Hindlimb muscle (tissue), 1 donor: Measurements from ENCODE around the gene PAAF1. TPM values are rescaled to one million over a fixed set of nuclear protein-coding genes. Genes with fewer than 3 reads are reported as not detected.
"Not testable (repeated sequence)": the region's sequence is repeated elsewhere in the genome, so short reads cannot be mapped to it uniquely, and the experiment has no call there.

ENCODE experiments used
- DNase-seq: peaks from one replicate; pipeline ENCODE4 v3.0.0-alpha.2; 2013
- polyA plus RNA-seq: library from polyadenylated mRNA; unstranded; fragments of 120-200 nt; gene quantifications from one replicate; pipeline ENCODE4 v1.2.1, GENCODE V29; 2013; ENCODE audit not compliant: insufficient read length

PAAF1 gene, protein sequence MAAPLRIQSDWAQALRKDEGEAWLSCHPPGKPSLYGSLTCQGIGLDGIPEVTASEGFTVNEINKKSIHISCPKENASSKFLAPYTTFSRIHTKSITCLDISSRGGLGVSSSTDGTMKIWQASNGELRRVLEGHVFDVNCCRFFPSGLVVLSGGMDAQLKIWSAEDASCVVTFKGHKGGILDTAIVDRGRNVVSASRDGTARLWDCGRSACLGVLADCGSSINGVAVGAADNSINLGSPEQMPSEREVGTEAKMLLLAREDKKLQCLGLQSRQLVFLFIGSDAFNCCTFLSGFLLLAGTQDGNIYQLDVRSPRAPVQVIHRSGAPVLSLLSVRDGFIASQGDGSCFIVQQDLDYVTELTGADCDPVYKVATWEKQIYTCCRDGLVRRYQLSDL
- polyA plus RNA-seq, result 46.4 TPM

DNA sequence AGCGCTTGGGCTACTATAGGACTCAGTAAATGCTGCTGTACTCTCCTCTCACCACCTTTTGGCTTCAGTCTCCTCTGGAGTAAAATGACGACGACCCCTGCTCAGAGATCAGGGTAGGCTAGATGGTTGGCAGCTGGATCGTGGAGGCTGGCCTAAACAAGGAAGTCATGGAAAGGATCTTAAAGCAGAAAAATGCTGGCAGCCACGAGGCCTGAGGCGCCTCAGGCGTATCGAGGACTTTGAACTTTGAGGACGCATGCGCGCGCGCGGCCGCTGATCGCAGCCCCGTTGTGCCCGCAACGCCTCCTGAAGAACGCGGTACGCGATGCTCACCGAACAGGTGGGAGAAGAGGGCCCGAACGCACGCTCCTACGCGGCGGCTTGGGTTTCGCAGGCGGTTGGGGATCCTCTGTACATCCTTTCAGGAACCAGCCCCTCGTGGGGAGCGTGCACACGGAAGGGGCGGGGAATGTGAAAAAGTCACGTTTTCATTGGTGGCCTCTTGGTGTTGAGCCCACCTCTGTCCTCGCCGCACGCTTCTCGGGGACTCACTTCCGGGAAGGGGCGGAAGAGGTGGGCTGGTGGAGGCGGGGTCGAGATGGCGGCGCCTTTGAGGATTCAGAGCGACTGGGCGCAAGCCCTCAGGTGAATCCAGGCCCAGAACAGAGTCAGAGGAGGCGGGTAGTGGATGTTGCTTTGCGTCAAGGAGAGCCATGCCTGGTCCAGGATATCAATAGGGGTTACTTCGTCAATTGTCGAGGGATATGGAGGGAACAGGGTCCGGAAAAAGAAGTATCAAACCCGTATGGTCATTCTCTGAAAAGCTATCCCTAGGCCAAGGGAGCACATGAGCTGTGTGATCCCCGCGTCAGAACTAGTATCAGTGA, at the start of gene PAAF1, which contains the start of gene COA4:
TSS of gene PAAF1 (plus strand) at position 576 of the 887 bp plus-strand sequence. CDS start at position 599, 23 bp downstream.
TSS of gene COA4 (minus strand) at position 423 of the 887 bp plus-strand sequence. CDS start 3,468 bp downstream, outside the sequence.
- DNase-seq, result peak; percentile 96

DNA sequence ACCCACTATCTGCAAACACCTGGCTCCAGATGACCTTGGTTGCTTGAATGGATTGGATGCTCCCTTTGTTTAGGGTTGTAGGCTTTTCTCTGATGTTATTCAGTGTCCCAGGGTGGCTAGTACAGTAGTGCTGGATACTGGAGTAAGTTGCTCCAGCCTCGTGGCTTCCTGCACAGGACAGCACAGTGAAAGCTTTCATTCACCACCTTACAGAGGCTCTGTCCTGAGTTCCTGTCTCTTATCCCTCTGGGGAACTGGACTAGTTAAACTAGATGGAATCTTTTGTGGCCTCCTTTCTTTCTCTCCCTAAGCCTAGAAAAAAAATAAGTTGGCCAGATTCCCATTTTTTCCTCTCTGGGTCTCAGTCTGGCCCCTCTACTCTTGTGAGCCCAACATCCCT, 46.5 kb upstream of the PAAF1 start:
- no peak for DNase-seq

DNA sequence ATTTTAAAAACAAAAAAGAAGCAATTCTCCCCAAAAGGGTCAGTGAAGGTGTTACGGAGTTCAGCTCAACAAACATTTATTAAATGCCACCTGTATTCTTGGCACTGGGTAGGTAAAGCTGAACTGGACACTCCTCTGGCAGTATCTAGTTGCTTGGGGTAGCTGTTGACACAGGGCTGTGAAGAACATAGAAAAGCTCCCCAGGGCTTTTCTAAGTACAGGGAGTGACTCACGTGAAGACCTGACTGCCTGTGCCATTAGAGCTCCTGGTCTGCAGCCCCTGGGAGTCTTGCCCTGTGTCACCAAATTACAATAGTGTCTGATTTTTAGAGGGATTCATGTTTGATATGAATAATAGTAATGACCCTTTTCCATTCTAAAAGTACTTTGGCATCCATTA, 43.7 kb upstream of the PAAF1 start:
- DNase-seq, result no peak

DNA sequence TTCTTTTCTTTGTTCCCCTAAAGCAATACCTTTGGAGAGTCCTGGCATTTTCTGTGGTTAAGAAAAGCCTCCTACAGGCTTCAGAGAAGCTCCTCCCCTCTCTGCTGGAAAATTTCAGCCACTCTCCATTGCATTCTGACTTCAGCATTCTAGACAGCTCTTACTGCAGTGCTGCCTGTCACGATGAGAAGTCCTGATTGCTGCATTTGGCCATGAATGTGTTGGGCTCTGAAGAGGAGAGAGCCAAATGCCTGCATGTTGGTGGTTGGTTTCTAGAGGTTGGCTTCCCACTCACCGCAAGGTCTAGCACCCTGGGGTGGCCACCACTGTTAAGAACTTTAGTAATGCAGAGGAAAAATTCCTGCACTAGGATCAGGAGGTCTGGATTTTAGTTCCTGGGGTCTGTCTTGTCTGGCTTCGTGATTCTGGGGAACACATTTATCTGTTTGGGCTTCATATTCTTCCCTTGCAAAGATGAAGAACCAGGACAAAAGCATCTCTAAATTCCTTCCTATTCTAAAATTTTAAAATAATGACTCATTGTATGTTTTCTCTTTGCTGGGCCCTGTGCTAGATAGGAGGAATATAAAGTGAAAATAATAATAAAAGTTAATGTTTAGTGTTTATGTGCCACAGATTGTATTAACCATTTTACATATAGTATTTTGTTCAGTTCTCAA, 38.2 kb upstream of the PAAF1 start:
- no peak for DNase-seq

DNA sequence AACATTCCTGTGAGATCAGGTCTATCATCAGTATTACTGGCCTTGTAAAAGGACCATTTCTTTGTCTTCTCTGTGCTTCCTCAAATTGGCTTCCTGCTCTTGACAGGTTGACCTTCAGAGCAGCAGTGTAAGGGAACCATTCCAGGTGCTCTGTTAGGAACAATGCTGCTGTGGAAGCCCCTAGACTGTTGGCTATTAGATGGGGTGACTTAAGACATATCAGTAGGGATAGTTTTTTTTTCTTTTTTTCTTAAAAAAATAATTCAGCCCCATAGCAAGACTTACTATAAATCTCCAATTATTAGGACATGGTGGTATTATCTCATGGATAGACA, 37.7 kb upstream of the PAAF1 start:
- no peak for DNase-seq

DNA sequence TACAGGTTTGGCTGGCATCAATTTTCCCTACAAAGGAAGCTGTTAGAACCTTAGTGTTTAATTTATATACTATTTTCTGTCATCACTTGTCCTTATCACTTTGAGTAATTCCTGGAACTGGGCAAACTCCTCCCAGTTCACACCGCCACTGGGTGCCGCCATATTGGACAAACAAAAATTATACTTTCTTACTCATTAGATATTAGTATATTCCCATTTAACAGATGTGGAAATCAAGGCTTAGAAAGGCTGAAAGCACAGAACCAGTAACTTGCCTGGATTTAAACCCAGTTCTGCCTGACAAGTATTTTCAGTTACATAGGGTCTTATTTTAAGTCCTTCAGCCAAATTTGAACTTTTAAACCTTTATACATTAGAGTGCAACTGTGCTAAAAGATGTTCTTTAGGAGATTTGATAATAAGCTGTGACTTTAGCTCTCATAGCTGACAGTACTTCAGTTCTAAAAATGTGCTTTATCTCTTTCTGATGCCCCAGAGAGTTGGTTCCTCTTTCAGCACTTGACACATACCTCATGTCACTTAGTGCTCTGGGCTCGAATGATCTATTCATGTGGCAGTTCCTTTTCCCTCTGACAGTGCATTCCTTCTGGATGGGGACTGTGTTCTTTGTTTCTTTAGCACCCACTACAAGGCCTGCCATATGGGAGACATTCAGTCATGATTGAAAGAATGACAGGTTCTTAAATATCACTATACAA, 25.6 kb upstream of the PAAF1 start:
- DNase-seq, result no peak

DNA sequence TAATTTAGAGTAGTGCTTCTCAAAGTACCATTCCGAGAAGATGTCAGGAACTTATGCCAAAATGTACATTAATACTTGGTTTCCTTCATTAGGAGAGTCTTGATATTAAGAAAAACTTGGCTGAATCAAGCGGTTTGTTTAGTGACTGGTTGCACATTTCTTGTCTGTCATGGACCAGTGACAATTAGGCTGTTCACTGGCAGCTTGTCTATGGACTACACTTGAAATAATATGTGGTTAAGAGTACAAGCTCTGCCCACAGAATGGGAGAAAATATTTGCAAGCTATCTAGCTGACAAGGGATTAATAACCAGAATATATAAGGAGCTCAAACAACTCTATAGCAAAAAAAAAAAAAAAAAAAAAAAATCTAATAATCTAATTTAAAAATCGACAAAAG, 24.8 kb upstream of the PAAF1 start:
- no peak for DNase-seq

DNA sequence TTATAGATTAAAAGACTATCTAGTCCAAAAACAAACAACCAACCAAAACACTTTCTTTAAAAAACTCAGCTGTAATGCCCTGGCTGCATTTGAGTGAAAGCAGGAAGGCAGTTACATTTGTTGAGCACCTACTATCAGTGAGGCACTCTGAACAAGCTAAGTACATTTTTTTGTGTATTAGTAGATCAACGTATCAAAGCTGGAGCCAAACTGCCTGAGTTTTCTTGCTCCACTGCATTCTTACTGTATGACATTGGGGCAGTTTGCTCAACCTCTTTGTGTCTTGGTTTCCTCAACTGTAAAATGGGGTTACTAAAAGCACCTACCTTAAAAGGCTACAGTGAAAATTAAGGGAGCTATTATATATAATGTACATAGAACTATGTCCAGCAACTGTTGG, 22.1 kb upstream of the PAAF1 start:
- DNase-seq, result no peak

DNA sequence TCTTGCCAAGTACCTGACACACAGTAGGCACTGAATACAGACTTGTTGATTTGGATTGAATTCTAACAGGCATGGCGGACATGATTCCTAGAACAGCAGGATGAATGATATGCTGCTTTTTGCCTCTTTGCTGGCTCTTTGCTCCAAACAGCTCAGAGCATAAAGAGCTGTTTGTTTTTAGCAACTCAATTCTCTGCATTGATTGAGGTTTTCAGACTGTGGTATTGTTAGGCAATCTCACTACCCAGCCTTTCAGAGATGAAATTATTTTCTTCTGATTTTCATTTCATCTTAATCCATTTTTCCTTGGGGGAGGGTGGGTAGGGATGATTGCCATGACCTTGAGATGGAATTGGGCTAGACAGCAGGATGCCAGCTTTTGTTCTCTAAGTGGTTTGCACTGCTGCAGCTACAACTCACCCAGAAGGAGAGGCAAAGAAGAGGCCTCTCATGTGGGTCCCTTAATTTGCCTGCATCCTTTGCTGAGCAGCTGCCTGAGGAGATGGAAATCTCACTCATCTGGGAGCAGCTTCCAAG, 20.7 kb upstream of the PAAF1 start:
- no peak for DNase-seq

DNA sequence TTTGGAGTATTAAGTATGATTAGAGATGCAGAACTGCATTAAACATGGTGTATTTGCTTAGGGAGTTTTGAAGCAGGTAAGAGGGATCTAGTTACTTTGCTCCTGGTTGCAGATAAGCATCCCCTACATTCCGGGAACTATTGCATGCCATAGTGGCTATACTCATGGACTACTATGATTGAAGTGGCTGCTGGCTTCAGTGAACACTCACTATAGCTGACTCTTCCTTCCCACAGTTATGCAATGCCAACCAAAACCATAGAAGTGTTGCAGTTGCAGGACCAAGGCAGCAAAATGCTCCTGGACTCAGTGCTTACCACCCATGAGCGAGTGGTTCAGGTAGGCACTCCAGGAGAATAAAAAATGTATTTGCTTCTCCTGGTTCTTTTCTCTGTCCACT, 17.1 kb upstream of the PAAF1 start:
- DNase-seq, result no peak

DNA sequence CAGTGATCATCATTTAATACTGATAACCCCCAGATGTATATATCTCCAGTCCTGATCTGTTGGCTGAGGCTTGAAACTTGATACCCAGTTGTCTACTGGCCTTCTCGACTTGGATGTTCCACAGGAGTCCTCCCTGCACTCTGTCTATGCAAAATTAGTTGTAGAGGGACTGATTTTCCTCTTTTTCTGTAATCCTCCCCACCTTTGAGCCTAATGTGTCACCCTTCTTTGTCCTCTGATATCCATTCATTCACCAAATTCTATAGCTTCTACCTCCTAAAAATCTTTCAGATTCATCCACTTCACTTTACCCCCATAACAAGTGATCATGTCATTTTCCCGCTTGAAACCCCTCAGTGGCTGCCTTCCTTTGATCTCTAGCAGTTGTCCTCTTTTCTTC, 16.6 kb upstream of the PAAF1 start:
- DNase-seq, result no peak

DNA sequence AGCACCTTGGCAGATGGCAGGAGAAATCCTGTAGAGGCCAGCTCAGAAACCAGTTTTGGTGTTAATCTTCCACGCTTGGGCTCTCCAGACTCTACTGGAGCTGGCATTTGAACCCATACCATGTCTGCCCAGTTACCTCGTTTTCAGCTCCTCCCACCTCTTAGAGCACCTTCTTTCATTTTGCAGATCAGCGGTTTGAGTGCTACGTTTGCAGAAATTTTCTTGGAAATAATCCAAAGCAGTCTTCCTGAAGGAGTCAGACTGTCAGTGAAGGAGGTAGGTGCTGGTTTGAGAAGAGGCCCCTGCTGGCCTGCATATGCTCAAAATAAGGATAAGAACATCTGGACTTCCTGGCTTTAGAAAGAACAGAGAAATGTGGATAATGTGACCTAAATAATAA, 13.8 kb upstream of the PAAF1 start:
- DNase-seq, result no peak

DNA sequence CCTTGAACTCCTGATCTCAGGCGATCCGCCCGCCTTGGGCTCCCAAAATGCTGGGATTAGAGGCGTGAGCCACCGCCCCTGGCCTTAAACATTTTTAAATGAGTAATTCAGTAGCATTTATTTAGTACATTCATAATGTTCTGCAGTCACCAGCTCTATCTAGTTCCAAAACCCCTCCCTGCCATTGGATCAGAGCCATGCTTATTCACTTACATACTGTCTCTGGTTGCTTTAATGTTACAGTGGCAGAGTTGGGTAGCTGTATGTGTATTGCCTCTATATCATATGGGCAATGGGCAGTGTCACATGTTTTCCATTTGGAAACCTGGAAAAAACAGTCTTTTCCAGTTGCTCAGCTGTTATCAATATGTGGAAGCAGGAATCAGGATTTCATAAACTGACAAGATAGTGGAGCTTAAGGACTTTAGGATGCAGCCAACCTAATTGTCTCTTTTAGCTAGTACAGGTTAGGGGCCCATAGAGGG, 10.7 kb upstream of the PAAF1 start:
- peak; percentile 29 for DNase-seq

DNA sequence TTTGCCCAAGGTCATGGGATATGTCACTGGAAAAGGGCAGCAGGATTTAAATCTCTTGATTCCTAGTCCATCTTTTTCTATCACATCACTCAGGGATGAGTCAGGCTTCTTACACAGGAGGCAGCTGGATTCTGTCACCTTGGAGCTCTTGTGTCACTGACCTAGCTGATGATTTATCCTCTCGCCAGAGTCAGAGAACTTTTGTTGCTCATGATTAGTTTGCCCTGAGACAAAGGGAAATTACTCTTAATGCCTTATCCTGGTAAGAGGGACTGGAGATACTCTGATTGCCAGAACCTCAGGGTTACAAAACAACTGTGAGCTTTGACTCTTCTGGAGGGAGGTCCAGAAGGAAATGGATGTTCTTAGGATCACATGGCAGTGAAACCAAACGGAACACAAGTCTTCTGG, 10.2 kb upstream of the PAAF1 start:
- DNase-seq, result peak; percentile 30

DNA sequence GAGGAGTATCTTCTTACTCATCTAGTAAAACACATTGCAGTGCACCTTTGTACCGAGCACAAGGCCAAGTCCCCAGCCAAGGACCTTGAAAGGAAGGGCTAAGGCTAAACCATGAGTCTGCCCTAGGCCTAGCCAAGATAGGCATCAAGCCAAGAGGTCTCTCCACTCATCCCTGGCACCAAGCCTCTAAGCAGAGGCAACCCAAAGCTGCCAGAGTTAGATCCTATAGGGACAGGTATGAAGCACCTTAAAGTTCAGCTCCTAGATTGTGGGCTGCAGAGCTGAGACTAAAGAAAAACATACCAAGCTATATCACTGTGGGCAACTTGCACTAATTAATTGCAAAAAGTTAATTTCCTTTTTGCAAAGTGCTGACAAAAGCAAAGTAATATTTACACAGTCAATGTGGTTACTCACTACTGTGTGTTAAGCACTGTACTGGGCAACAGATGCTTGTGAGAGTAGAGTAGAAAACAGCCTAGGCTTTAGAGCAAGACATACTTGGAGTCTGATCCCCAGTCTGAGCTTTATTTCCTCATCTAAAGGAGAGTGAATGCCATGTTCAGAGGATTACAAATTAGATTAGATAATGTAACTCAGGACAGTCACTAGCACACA, 7.4 kb upstream of the PAAF1 start:
- no peak for DNase-seq

DNA sequence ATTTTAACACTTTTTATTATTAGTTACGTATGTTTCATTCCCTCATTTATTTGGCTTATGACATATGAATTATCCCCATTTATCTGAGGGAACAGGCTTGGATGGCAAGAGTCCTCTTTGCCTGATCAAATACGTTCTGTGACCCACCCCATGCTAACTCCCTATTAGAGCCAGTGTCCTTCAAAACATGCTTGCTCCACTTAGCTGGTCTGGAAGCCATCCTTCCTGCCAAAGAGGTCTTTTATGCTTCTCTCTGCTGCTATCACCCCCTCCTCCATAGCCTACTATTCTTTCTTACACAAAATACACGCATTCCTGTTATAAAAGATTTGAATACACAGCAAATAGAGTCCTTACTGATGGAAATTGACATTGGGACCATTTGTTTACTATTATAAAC, 6.5 kb upstream of the PAAF1 start:
- no peak for DNase-seq

DNA sequence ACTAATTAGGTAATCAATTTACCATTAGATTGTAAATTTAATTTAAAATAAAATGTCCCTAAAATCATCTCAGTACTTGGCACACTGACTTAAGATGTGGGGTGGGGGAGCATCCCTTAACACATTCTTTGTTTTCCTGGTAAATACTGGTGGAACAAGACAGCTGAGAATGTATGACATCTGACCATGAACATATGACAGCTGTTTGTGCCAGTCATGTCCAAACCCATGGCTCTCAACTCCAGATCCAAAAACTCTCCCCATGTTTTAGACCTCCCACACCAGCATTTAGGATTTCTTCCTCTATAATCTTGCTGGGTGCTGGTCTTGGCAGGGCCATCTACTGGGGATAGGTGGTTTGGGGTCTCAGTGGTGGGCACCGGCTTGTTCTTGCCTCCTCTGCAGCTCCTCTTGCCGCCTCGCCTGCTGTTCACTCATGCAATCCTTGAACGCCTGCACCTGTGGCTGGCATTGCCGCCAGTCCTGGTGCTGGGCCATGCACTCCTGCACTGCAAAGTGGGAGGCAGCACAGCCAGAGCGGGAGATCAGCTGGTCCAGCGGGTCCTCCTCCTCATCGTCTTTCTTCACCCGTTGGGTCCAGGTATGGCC, 3.9 kb upstream of the PAAF1 start:
- DNase-seq, result peak; percentile 23

DNA sequence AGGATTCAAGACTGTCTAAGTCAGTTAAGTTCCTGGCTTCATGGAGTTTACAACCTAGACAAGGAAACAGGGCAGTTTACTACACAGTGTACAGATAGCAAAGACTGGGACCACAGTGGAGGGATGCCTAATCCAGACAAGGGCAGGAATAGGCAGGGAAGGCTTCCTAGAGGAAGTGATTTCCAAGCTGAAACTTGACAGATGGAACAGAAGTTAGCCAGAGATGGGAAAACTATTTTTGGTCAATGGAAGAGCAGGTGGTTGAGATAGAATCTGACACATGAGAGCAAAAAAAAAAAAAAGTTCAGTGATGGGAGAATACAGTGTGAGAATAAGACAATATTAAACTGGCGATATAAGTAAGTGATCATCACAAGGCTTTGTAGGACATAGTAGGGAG, 1.4 kb upstream of the PAAF1 start:
- DNase-seq, result no peak

DNA sequence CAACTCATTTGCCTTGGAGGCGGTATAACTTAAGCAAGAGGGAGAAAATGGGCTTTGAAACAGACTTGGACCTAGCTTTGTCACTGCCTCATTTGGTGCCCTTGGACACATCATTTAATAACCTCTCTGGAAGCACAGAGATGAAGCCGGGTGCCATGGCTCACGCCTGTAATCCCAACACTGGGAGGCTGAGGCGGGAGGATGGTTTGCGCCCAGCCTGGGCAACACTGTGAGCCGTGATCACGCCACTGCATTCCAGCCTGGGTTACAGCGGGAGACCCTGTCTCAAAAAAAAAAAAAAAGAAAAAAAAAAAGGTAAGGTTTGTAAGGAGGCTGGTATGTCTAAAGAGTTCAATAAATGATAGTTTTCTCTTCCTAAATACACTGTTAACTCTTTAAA, 959 bp upstream of the PAAF1 start:
- DNase-seq, result no peak

DNA sequence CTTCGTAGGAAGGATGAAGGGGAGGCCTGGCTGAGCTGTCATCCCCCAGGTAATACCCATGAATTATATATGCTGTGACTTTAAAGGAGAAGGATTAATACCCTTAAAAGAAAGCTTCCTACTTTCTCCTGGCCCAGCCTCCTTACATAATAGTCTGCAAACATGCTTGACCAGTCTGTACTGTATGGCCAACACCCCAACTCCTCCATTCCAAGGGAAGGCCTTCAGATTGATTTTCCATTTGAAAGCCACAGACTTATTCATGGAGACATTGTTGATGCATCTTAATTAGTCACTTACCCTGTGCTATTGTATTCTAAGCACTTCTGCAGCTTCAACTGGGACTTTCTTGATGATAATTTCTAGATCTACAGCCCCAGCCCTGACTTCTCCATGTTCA, 2.0 kb downstream of the PAAF1 start:
- no peak for DNase-seq

DNA sequence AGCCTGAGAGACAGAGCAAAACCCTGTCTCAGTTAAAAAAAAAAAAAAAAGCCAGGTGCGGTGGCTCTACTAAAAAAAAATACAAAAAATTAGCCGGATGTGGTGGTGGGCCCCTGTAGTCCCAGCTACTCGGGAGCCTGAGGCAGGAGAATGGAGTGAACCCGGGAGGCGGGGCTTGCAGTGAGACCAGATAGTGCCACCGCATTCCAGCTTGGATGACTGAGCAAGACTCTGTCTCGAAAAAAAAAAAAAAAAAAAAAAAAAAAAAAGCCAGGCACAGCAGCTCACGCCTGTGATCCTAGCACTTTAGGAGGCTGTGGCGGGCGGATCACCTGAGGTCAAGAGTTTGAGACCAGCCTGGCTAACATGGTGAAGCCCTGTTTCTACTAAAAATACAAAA, 3.6 kb downstream of the PAAF1 start:
- DNase-seq, result not testable (repeated sequence)
